ENCODE measurements around the gene OGFR. TPM values are rescaled to one million over a fixed set of nuclear protein-coding genes. Genes with fewer than 3 reads are reported as not detected.

Gene OGFR
- total RNA-seq, 4 donors from 2014 or later: 32.1 to 54.1 (median 42.5) TPM

GRCh38 chr20:62760471-62760855 lies 44.2 kb upstream of the OGFR start:
- Histone ChIP-seq H3K36me3 (no peaks in the 10 kb centered on the region), H3K27ac (no peak overlapping the region), H3K4me3 (no peak overlapping the region), H3K9me3 (no peaks in the 10 kb centered on the region), H3K4me1 (peaks cover 19% of the 10 kb centered on the region), H3K27me3 (peaks cover 40% of the 10 kb centered on the region)
- no peak for DNase-seq (ENCODE audit: low spot score in 2 of 2)
- 48% methylated on average over 6 of the region's 11 CpGs for WGBS
- TF ChIP-seq POLR2AphosphoS5 (IDR thresholded peaks at IDR 0.05) (no peak), EP300 (IDR thresholded peaks at IDR 0.05) (no peak), POLR2A (IDR thresholded peaks at IDR 0.05) (no peak)

GRCh38 chr20:62760856-62761758 lies 43.5 kb upstream of the OGFR start:
- H3K4me1 ChIP-seq: peaks cover 16% of the 10 kb centered on the region
- TF ChIP-seq POLR2A (IDR thresholded peaks at IDR 0.05): no peak
- TF ChIP-seq EP300 (IDR thresholded peaks at IDR 0.05): no peak
- TF ChIP-seq POLR2AphosphoS5 (IDR thresholded peaks at IDR 0.05): no peak
- TF ChIP-seq, protein P1, sequence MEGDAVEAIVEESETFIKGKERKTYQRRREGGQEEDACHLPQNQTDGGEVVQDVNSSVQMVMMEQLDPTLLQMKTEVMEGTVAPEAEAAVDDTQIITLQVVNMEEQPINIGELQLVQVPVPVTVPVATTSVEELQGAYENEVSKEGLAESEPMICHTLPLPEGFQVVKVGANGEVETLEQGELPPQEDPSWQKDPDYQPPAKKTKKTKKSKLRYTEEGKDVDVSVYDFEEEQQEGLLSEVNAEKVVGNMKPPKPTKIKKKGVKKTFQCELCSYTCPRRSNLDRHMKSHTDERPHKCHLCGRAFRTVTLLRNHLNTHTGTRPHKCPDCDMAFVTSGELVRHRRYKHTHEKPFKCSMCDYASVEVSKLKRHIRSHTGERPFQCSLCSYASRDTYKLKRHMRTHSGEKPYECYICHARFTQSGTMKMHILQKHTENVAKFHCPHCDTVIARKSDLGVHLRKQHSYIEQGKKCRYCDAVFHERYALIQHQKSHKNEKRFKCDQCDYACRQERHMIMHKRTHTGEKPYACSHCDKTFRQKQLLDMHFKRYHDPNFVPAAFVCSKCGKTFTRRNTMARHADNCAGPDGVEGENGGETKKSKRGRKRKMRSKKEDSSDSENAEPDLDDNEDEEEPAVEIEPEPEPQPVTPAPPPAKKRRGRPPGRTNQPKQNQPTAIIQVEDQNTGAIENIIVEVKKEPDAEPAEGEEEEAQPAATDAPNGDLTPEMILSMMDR (IDR thresholded peaks at IDR 0.05): no peak
- no peak for DNase-seq (ENCODE audit: low spot score in 2 of 2)
- no peaks in the 10 kb centered on the region for H3K9me3 ChIP-seq
- WGBS: 66% methylated on average over 13 of the region's 26 CpGs
- H3K4me3 ChIP-seq: no peak overlapping the region
- peaks cover 46% of the 10 kb centered on the region for H3K27me3 ChIP-seq
- H3K27ac ChIP-seq: no peak overlapping the region
- no peaks in the 10 kb centered on the region for H3K36me3 ChIP-seq

DNA sequence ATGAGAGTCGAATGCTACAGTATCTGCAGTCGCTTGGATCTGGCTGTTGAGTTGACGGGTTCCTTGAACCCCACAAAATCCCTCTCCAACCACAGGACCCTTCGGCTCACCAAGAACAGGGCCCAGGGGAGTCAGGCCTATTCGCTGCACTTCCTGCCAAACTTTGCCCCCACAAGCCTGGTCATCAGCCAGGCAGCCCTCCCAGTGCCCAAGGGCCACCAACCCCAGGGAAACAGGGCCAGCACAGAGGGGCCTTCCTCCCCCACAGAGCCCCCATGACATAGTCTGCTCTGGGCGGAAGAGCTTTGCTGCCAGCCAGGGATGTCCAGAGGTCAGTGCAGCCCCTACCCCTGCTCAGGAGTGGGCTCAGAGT lies 42.9 kb upstream of the OGFR start:
- Histone ChIP-seq H3K9me3 (no peaks in the 10 kb centered on the region), H3K27me3 (peaks cover 52% of the 10 kb centered on the region), H3K4me3 (no peak overlapping the region), H3K36me3 (no peaks in the 10 kb centered on the region), H3K4me1 (peaks cover 11% of the 10 kb centered on the region), H3K27ac (no peak overlapping the region)
- WGBS: 100% methylated on average over 5 of the region's 6 CpGs
- DNase-seq (ENCODE audit: low spot score in 2 of 2): no peak
- TF ChIP-seq POLR2AphosphoS5 (IDR thresholded peaks at IDR 0.05) (no peak), POLR2A (IDR thresholded peaks at IDR 0.05) (no peak), EP300 (IDR thresholded peaks at IDR 0.05) (no peak)
- TF ChIP-seq, protein P1 (IDR thresholded peaks at IDR 0.05): no peak

DNA sequence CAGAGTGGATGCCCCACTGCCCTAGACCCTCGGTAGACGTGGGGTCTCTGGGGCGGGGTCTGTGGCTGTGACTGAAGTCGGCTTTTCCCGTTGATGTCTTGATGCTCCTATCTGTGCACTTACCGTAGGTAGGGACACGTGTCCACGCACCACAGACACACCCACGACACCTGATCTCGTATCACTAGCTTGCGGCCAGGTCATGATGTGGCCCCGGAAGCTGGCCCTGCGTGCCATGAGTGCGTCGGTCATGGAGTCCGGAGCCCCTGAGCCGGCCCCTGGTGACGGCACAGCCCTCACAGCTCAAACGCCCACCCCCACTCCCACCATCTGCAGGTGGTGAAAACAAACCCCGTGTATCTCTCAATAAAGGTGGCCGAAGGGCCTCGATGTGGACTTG lies 42.3 kb upstream of the OGFR start:
- Histone ChIP-seq H3K27me3 (peaks cover 59% of the 10 kb centered on the region), H3K36me3 (no peaks in the 10 kb centered on the region), H3K4me3 (no peak overlapping the region), H3K27ac (no peak overlapping the region), H3K9me3 (no peaks in the 10 kb centered on the region), H3K4me1 (peaks cover 11% of the 10 kb centered on the region)
- 94% methylated on average over 13 of the region's 22 CpGs for WGBS
- DNase-seq (ENCODE audit: low spot score in 2 of 2): no peak
- TF ChIP-seq EP300 (IDR thresholded peaks at IDR 0.05) (no peak), POLR2AphosphoS5 (IDR thresholded peaks at IDR 0.05) (no peak), POLR2A (IDR thresholded peaks at IDR 0.05) (no peak)
- TF ChIP-seq, protein P1 (IDR thresholded peaks at IDR 0.05): no peak

DNA sequence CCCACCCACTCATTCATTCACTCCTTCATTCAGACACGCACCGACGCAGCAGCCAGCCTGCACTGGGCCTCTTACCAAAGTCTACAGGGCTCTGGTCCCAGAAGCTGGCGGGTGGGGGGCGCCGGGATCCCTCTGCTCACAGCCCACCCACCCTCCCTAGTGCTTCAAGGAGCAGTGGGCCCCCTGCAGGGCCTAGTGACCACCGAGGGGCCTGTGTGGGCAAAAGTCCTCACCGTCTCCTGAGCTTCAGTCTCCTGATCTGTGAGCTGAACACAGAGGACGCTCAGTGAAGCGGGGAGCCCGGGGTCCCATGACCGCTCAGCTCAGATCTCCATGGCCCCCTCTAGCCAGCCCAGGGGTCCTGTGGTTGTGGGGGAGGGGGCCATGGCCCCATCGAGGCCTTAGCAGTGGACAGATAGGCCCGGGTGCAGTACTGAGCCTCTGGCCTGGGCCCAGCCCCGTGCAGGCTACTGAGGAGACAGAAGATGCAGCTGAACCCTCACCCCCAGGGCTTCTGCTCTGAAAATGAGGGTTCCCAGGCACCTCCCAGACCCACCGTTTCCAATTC lies 41.8 kb upstream of the OGFR start:
- H3K9me3 ChIP-seq: no peaks in the 10 kb centered on the region
- H3K4me1 ChIP-seq: peaks cover 13% of the 10 kb centered on the region
- peaks cover 61% of the 10 kb centered on the region for H3K27me3 ChIP-seq
- 93% methylated on average over 4 of the region's 16 CpGs for WGBS
- TF ChIP-seq POLR2A (IDR thresholded peaks at IDR 0.05) (no peak), POLR2AphosphoS5 (IDR thresholded peaks at IDR 0.05) (no peak), EP300 (IDR thresholded peaks at IDR 0.05) (no peak)
- TF ChIP-seq, protein P1 (IDR thresholded peaks at IDR 0.05): no peak
- H3K27ac ChIP-seq: no peak overlapping the region
- no peaks in the 10 kb centered on the region for H3K36me3 ChIP-seq
- no peak overlapping the region for H3K4me3 ChIP-seq
- DNase-seq (ENCODE audit: low spot score in 2 of 2): no peak
